A549 (cell line): Measurements from ENCODE around the gene ARHGAP32.

Source experiments
- BHLHE40 ChIP-seq: IDR thresholded peaks from 2 replicates; pipeline ENCODE4 v1.6.1; 2012; ENCODE audit warnings: low read depth, low read length, inconsistent platforms
- CHD2 ChIP-seq: fragments of 150-350 bp; IDR thresholded peaks from 2 replicates; pipeline ENCODE4 v1.6.1; 2014; ENCODE audit warnings: low read length; ENCODE audit not compliant: partially characterized antibody
- CHD4 ChIP-seq: fragments of 200-600 bp; sonication (generic); IDR thresholded peaks from 2 replicates; pipeline ENCODE4 v1.6.1; 2016; ENCODE audit warnings: antibody characterized with exemption, mild to moderate bottlenecking, borderline replicate concordance
- CTCF ChIP-seq: fragments of >200 bp; sonication (Bioruptor Twin); formaldehyde crosslinking; IDR thresholded peaks from 3 replicates; pipeline ENCODE4 v1.5.1; 2016
- FOSL2 ChIP-seq, 2 experiments: fragments of 450-650 bp in 1 of 2; fragments of >200 bp in 1 of 2; sonication (Bioruptor Twin) in 1 of 2; formaldehyde crosslinking; IDR thresholded peaks; 2 replicates each; pipeline versions ENCODE4 v1.5.0 to v1.6.1; 2016 to 2020; ENCODE audit warnings: mild to moderate bottlenecking in 1 of 2, moderate library complexity in 1 of 2
- POLR2A ChIP-seq: IDR thresholded peaks from 2 replicates; pipeline ENCODE4 v1.6.1; 2012; ENCODE audit warnings: mild to moderate bottlenecking, low read length
- POLR2AphosphoS2 ChIP-seq: conservative IDR thresholded peaks from 2 replicates; pipeline ENCODE4 v1.6.1; 2012; ENCODE audit warnings: low read length, improper control_type of control experiment, inconsistent platforms
- RAD21 ChIP-seq, 2 experiments: fragments of >200 bp in 1 of 2; sonication (Bioruptor Twin) in 1 of 2; formaldehyde crosslinking in 1 of 2; IDR thresholded peaks in 1 of 2; conservative IDR thresholded peaks in 1 of 2; 2 replicates in 1 of 2; 3 replicates in 1 of 2; pipeline ENCODE4 v1.6.1; 2012 to 2018; ENCODE audit warnings: inconsistent platforms in 1 of 2
- SMC3 ChIP-seq: fragments of >200 bp; sonication (Bioruptor Twin); formaldehyde crosslinking; IDR thresholded peaks from 3 replicates; pipeline ENCODE4 v1.6.1; 2018; ENCODE audit warnings: inconsistent platforms
- ZFP36 ChIP-seq: fragments of 450-650 bp; IDR thresholded peaks from 2 replicates; pipeline ENCODE4 v1.6.1; 2014; ENCODE audit warnings: borderline replicate concordance; ENCODE audit not compliant: partially characterized antibody

GRCh38 chr11:129226207-129226798, 34.2 kb upstream of the ARHGAP32 start:
- no peak for TF ChIP-seq CTCF
- no peak for TF ChIP-seq POLR2AphosphoS2
- no peak for TF ChIP-seq POLR2A
- no peak for TF ChIP-seq BHLHE40
- no peak for TF ChIP-seq CHD4
- no peak for TF ChIP-seq CHD2
- no peak for TF ChIP-seq RAD21 (conservative IDR thresholded peaks at IDR 0.05 in 1 of 2, IDR thresholded peaks at IDR 0.05 in 1 of 2)
- TF ChIP-seq SMC3, result no peak
- no peak for TF ChIP-seq ZFP36
- TF ChIP-seq FOSL2 (IDR thresholded peaks at IDR 0.05), result no peak
- no peak for TF ChIP-seq FOSL2 (CRISPR knock-in tag; IDR thresholded peaks at IDR 0.05)
